ENCODE data around the gene GLT1D1.

- TF ChIP-seq CTCF (IDR thresholded peaks at IDR 0.05) (no peak), EZH2 (IDR thresholded peaks at IDR 0.05) (no peak), EZH2phosphoT487 (IDR thresholded peaks at IDR 0.05) (no peak)
Observed at GRCh38 chr12:128876559-128876958, 23.3 kb downstream of the GLT1D1 start.
